GM18508 (cell line): ENCODE measurements around the gene ITPR3.

ENCODE experiments used
- ATAC-seq: cut with Tn5 transposase; IDR thresholded peaks from one replicate; pipeline ENCODE4 v1.9.1; 2021; ENCODE audit warnings: moderate number of reproducible peaks; ENCODE audit not compliant: insufficient read depth, unreplicated experiment

The ITPR3 gene

GRCh38 chr6:33711140-33712129, 90.3 kb downstream of the ITPR3 start, which contains the start of gene UQCC2:
Gene UQCC2, minus strand, starts transcription at chr6:33711700. Its CDS starts 14 bp downstream, at chr6:33711686.
- no peak for ATAC-seq

GRCh38 chr6:33712914-33713313, 91.8 kb downstream of the ITPR3 start:
- no peak for ATAC-seq

DNA sequence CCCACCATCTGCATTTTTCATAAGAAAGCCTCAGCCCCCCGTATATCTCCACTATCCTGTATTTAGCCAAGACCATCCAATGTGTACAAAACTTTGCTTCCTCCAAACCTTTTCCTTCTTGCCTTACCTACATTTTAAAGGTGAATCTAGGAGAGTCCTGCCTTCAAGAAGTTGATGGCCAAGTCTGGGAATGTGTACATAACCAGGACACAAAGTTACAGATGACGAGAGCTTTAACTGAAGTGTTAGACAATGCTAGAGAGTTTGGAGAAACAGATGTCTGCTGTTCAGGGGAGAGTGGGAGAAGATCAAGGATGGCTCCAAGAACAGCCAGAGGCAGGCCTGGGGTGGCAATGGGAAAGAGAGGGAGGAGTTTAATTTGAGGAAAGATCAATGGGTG, 92.7 kb downstream of the ITPR3 start:
- no peak for ATAC-seq

- no peak for ATAC-seq
Measured at GRCh38 chr6:33714385-33715040, 93.4 kb downstream of the ITPR3 start.

- ATAC-seq = no peak
Measured at GRCh38 chr6:33716379-33716778, 95.3 kb downstream of the ITPR3 start.

DNA sequence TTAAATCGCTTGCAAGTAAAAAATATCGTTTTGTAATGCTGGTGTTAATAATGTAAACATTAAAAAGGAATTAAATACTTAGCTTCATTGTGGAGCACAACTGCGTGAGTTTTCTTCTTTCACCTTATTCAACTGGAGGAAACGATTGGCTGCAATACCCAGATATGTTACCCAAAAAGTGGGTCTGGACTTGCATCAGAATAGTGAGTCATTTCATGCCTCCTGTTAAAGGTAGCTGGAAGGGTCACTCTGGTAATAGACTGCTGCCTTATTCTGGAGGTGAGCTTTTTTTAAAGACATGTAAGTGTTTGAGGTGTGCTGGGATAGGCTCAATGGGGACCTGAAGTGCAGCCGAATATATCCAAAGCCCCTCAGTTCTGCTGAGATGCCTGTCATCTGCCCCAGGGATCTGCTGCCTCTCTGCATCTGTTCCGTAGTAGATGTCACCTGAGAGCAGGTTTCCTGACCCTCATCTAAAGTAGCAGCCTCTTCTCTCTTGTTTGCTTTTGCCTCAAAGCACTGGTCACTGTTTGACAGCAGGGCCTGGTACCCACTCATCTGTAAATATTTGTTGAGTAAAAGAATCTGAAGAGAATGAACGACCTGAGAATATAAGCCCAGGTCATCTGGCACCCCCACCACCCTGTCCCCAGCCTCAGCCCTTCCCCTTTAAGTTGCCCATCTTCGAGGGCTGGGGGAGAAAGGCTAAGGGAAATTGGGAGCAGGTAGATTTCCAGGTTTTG, 95.9 kb downstream of the ITPR3 start:
- no peak for ATAC-seq

DNA sequence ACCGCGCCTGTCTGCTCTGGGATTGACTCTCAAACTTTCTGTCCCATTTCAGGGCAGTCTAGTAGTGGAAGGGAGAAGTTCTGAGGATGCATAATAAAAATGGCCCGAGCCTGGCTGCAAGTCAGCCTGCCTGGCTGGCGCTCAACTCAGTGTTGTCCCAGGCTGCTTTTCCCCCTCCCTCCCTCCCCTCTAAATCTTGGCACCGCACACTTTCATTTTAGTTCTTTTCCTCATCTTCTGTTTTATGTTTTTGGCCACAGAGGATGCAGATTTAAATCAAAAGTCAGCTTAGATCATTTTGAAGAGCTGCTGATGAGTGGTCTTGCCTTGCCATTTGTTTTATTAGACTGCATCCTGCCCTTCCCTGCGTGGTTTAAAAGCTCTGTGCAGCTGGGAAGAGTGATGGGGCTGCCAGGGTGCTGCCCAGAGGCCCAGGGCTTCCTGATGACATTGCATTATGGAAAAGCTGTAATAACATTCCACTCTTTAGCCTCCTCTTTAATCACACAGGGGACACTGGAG, 96.9 kb downstream of the ITPR3 start:
- no peak for ATAC-seq

DNA sequence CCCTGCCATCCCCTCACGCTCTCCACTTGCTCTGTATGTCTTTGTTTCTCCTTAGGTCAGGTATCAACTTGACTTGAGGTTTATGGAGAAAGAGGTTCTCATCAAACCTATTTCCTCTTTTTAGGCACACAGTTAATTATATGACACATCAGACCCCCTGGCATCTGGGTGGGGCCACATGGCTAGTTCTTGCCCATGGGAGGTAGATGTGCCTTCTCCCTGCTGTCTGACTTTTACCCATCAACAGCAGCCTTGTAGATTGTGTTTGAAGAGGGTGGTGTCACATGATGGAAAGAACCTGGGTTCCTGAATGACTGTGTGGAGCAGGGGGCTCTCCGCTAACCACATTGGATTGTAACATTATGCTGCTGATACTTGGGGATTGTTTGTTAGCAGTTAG, 97.6 kb downstream of the ITPR3 start:
- no peak for ATAC-seq

DNA sequence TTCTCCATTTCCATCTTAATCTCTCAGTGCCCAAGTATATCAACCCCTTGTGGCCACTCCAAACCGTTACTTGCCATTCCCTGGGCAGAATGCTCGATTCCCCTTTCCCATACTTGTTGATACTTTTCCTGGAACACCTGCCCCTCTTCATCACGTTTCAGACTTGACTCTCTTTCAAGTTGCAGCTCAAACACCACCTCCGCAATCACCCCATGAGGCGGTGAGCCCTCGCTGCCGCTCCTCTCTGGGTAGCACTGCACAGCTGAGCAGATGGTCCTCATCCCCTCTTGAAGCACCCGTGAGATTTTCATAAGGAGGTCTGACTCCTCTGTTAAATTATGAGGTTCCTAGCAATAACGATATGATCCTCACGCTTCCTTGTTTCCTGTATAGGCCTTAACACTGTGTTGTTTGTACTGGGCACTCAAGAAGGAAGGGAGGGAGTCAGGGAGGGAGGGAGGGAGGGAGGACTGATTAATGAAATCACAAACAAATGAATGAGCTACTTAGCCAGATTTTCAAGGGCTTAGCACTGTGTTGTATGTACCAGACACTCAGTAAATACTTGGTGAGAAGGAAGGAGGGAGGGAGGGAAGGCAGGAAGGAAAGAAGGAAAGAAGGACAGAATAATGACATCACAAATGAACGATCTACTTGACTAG, 98.3 kb downstream of the ITPR3 start:
- ATAC-seq = no peak

DNA sequence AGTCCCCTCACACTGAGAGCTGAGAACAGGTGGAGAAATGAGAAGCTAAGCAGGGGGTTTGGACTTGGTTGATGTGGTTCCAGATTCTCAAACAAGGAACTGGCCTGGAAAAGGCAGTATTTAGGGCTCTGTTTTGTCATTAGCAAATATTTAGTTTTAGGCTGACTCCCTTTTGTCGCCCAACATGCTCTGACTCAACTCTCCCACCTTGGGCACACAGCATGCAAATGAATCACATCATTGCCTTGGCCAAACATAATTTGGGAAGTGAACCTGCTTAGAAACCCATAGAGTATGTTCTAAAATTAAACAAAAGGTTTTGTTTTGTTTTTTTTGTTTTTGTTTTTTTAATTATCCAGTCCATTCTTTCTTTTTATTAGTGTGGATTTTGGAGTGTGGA, 99.9 kb downstream of the ITPR3 start:
- ATAC-seq = no peak

GRCh38 chr6:33721508-33721907, 100.4 kb downstream of the ITPR3 start:
- ATAC-seq = no peak

DNA sequence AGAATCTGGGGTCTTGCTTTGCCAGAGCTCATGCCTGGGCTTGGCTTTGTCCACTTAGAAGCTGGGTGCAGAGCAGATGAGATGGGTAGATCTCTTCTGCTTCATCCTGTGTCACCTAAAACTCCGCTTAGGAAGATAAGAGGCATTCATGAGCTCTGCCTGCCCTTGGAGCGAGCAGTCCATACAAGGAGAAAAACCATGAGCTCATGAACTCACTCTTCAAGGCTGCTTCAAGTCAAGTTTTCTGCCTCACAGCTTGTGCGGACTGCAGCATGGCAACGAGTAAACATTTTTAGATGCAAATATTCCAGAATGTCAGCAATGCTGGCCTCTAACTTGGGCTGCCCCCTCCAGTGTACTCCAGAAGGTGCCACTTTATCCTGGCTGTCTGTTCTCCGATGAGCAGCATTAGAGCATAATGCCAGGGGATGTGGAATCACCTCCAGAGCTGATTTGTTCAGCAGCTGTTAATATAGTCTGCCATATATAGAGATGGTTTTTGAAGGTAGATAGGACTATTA, 101.0 kb downstream of the ITPR3 start:
- ATAC-seq = no peak

- no peak for ATAC-seq
Measured at GRCh38 chr6:33723371-33724085, 102.4 kb downstream of the ITPR3 start.

DNA sequence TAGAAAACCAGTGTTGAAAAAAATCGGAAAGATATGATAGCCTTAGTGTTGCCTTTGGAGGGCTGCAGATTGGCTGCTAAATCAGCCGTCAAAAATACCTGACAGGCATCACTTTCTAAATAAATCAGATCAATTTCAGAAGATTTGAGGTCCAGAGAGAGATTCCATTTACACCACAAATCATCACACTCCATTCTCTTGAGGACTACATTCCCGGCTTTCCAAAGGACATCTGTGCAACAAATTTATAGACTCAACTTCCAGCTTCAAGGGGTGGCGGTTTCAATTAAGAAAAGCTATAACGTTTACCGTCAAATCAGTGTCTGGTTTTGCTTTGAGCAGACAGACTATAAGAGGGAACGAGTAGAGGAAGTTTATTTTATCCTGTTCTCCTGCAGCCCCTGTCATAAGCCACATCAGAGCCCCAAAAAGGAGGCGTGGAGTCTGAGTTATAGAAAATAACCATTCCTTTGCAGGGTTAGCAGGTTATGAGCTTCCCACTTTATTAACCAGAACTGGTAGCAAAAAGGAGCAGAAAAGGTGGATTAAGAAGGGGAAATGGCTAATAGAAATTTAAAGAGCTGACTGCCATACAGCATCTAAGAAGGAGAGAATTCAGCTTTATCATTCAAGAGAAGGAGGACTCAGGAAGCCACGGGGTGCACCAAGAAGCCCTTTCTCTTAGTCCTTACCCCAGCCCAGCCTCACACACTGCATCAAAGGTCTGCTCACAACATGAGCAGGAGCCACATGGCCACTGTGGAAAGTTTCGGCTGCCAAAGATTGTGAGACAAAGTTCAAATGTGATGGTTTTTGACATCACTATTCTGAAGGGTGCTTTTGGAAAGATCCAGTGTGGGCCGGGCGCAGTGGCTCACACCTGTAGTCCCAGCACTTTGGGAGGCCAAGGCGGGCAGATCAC, 103.2 kb downstream of the ITPR3 start:
- ATAC-seq = no peak

GRCh38 chr6:33725222-33725621, 104.1 kb downstream of the ITPR3 start:
- ATAC-seq = no peak

- ATAC-seq = no peak
Measured at GRCh38 chr6:33725891-33726673, 105.0 kb downstream of the ITPR3 start.

DNA sequence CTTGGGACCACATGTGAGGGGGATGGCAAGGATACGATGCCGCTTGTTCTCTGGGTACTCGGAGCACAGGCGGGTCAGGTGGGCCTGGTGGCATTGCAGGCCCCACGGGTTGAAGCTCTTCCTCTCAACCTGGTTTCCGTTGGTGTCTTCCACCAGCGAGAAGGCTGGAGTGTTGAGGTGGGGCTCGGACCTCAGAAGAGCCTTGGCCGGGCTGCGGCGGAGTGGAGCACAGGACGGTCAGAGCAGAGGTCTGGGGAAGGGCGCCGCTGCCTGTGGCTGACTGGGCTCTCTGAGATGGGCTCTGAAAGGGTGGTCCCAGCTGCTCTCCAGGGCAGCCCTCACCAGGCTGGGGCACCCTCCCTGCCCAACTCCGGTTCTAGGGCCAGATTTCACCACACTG, 105.6 kb downstream of the ITPR3 start:
- no peak for ATAC-seq
